Natural killer cell (primary cell): ENCODE measurements around the gene TMX3. TPM values are rescaled to one million over a fixed set of nuclear protein-coding genes. Genes with fewer than 3 reads are reported as not detected.

Experiments
- ATAC-seq, 3 donors: fragments of 150-1000 bp in 2 of 3; fragments of 200-7000 bp in 1 of 3; cut with Tn5 transposase; 1 replicate in 1 of 3; 2 replicates in 2 of 3; pipeline ENCODE4 v1.10.0; 2021; ENCODE audit warnings: mild to moderate bottlenecking in 2 of 3, moderate library complexity in 2 of 3
- DNase-seq, 2 donors: peaks; one replicate each; pipeline versions ENCODE4 v3.0.0 to v3.0.0-alpha.2; 2013 to 2021; ENCODE audit warnings: mixed read lengths in 1 of 2
- H3K27ac ChIP-seq: one replicate; pipeline ENCODE4 v1.5.1; 2013; ENCODE audit warnings: mild to moderate bottlenecking, low read length
- H3K27me3 ChIP-seq: one replicate; pipeline ENCODE4 v1.6.1; 2013; ENCODE audit warnings: low read length; ENCODE audit not compliant: control insufficient read depth, insufficient read depth
- H3K36me3 ChIP-seq: one replicate; pipeline ENCODE4 v1.6.1; 2013; ENCODE audit warnings: low read length; ENCODE audit not compliant: control insufficient read depth, insufficient read depth
- H3K4me1 ChIP-seq: one replicate; pipeline ENCODE4 v1.6.1; 2013; ENCODE audit warnings: low read length; ENCODE audit not compliant: control insufficient read depth, insufficient read depth
- H3K4me3 ChIP-seq: one replicate; pipeline ENCODE4 v1.5.1; 2013; ENCODE audit warnings: low read length
- H3K9me3 ChIP-seq: one replicate; pipeline ENCODE4 v1.6.1; 2013; ENCODE audit warnings: low read length; ENCODE audit not compliant: control insufficient read depth, insufficient read depth
- H3K27ac Mint-ChIP-seq, 2 donors: one replicate each; pipeline ENCODE4 v1.8.0; 2022; ENCODE audit warnings: mild to moderate bottlenecking in 2 of 2, mixed read lengths in 2 of 2, moderate library complexity in 1 of 2
- H3K27me3 Mint-ChIP-seq, 2 donors: one replicate each; pipeline ENCODE4 v1.8.0; 2022; ENCODE audit warnings: low read depth in 2 of 2, mixed read lengths in 2 of 2
- H3K36me3 Mint-ChIP-seq: one replicate; pipeline ENCODE4 v1.8.0; 2022; ENCODE audit warnings: mixed read lengths
- H3K4me1 Mint-ChIP-seq, 2 donors: one replicate each; pipeline ENCODE4 v1.8.0; 2022; ENCODE audit warnings: mixed read lengths in 2 of 2
- H3K4me3 Mint-ChIP-seq: one replicate; pipeline ENCODE4 v1.8.0; 2022; ENCODE audit warnings: mild to moderate bottlenecking, moderate library complexity, mixed read lengths
- H3K9me3 Mint-ChIP-seq, 2 donors: one replicate each; pipeline ENCODE4 v1.8.0; 2022; ENCODE audit warnings: mixed read lengths in 2 of 2
- WGBS: methylation state at CpG from one replicate; pipeline ENCODE4 v1.1.7; 2013; ENCODE audit warnings: missing lambda C conversion rate; ENCODE audit not compliant: insufficient coverage; 5-methylcytosine and 5-hydroxymethylcytosine counted together
- intact Hi-C: fragments of 100-400 bp; cut with micrococcal nuclease; formaldehyde crosslinking; loops from one replicate; pipeline ENCODE4 v1.14.2; 2022
- total RNA-seq, 4 donors: library from RNA; stranded (reverse); fragments of 120-200 nt in 1 of 4; gene quantifications; one replicate each; pipeline versions ENCODE4 v1.2.3 to v1.2.4, GENCODE V29; 2013 to 2022
- TF ChIP-seq, protein P1 (sequence below): fragments of 200-600 bp; IDR thresholded peaks from one replicate; pipeline ENCODE4 v1.8.0; 2022; ENCODE audit warnings: antibody characterized with exemption

TMX3 gene
- total RNA-seq, 3 donors from 2014 or later (not counting 1 experiment from before 2014, with no cell fraction given): 60.2 to 63.9 (median 62.0) TPM

DNA sequence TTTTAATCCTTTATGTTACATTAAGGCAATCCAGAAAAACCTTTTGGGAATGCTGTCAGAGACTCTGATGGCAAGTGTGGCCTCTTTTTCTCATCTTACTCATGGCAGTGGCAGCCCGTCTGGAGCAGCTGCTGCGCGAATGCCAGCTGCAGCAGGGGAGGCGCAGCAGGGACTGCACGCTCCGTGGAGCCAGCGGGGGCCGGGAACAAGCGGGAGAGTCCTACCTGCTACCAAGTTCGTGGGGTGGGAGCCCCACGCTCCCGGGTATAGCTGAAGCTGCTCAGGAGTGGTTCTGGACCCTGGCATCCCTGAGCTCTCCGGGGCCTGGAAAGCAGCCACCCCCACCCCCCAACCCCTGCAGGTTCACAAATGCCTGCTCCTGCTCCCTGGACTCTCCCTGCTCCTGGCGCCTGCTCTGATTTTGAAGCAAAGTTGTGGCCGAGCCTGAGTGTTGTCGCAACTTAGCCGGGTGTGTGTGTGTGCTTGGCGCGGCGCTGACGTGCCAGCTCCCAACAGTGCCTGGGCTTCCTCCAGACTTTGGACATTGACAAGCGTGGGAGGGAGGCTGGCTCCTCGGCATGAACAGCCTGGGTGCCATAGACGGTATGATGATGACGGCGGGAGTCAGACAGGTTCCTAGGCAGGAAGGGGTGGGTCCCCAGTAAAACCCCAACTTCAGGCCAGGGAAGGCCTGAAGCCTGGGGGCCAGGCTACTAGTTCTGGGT lies 21.7 kb downstream of the TMX3 start:
- ATAC-seq: no peak
- no peak overlapping the region for H3K4me3 Mint-ChIP-seq

DNA sequence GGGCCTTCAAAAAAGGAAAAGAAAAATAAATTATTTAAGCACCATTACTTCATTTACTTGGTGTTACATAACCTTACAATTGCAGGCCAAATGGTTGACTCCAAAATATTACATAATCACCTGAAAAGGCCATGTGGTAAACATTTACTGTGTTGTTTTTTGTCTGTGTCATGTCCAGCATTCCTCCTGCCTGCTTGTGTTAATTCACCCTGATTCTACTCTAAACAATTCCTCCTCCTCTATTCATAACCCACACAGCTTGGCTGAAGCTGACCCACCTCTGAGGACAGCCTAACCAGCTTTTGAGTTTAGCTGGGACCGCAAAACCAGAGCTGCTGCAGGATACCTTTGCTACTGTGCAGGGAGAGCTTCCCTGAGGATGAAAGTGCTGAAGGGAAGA lies 35.4 kb downstream of the TMX3 start:
- intact Hi-C loops: no loop called here
- no peak for ATAC-seq
- Histone ChIP-seq H3K4me3 (no peak overlapping the region), H3K9me3 (no peaks in the 10 kb centered on the region), H3K27me3 (no peaks in the 10 kb centered on the region), H3K36me3 (peaks cover 79% of the 10 kb centered on the region), H3K4me1 (no peaks in the 10 kb centered on the region), H3K27ac (no peak overlapping the region)
- no peaks in the 10 kb centered on the region for H3K27me3 Mint-ChIP-seq
- no peak for DNase-seq
- H3K27ac Mint-ChIP-seq: peak overlapping the region in 1 of 2 donors; percentile 63
- no peak overlapping the region for H3K4me3 Mint-ChIP-seq
- TF ChIP-seq, protein P1, sequence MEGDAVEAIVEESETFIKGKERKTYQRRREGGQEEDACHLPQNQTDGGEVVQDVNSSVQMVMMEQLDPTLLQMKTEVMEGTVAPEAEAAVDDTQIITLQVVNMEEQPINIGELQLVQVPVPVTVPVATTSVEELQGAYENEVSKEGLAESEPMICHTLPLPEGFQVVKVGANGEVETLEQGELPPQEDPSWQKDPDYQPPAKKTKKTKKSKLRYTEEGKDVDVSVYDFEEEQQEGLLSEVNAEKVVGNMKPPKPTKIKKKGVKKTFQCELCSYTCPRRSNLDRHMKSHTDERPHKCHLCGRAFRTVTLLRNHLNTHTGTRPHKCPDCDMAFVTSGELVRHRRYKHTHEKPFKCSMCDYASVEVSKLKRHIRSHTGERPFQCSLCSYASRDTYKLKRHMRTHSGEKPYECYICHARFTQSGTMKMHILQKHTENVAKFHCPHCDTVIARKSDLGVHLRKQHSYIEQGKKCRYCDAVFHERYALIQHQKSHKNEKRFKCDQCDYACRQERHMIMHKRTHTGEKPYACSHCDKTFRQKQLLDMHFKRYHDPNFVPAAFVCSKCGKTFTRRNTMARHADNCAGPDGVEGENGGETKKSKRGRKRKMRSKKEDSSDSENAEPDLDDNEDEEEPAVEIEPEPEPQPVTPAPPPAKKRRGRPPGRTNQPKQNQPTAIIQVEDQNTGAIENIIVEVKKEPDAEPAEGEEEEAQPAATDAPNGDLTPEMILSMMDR: no peak
- H3K36me3 Mint-ChIP-seq: peaks cover 22% of the 10 kb centered on the region
- no CpG with 5 or more reads among the region's 1 CpG for WGBS
- H3K4me1 Mint-ChIP-seq: no peaks in the 10 kb centered on the region
- H3K9me3 Mint-ChIP-seq: no peaks in the 10 kb centered on the region

More for the DNA sequence above, 21.7 kb downstream of the TMX3 start:
- Histone ChIP-seq H3K27me3 (no peaks in the 10 kb centered on the region), H3K4me3 (no peak overlapping the region), H3K36me3 (peaks cover 57% of the 10 kb centered on the region), H3K4me1 (no peaks in the 10 kb centered on the region), H3K27ac (no peak overlapping the region), H3K9me3 (no peaks in the 10 kb centered on the region)
- Mint-ChIP-seq H3K36me3 (no peaks in the 10 kb centered on the region), H3K9me3 (no peaks in the 10 kb centered on the region), H3K27me3 (no peaks in the 10 kb centered on the region), H3K4me1 (no peaks in the 10 kb centered on the region), H3K27ac (no peak overlapping the region)
- 98% methylated on average over 26 of the region's 26 CpGs for WGBS
- TF ChIP-seq, protein P1: no peak
- intact Hi-C loops: no loop called here
- no peak for DNase-seq

DNA sequence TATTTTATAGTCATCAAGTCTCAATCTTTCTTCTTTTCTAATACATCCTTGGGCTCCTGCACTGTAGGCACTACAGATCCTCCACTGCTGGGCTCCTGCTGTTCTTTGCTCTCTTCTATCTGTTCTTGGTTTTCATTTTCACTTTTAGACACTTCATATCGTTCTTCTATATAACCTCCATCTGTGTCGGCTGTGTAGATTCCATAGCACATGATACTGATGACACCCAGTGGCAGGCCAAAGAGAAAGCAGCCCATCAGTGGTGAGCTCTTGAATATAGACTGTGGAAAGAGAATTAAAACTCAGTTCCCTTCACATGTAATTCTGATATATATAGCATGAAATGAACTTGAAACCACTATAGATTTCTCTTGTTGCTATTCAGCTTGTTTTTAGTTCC lies 38.0 kb downstream of the TMX3 start:
- no peak for DNase-seq
- no peak overlapping the region for H3K27ac Mint-ChIP-seq
- H3K4me1 ChIP-seq: no peaks in the 10 kb centered on the region
- H3K27ac ChIP-seq: no peak overlapping the region
- H3K4me3 Mint-ChIP-seq: no peak overlapping the region
- no peaks in the 10 kb centered on the region for H3K27me3 ChIP-seq
- peaks cover 22% of the 10 kb centered on the region for H3K36me3 Mint-ChIP-seq
- TF ChIP-seq, protein P1: no peak
- H3K27me3 Mint-ChIP-seq: no peaks in the 10 kb centered on the region
- no peak overlapping the region for H3K4me3 ChIP-seq
- H3K9me3 Mint-ChIP-seq: no peaks in the 10 kb centered on the region
- ATAC-seq: no peak
- H3K9me3 ChIP-seq: no peaks in the 10 kb centered on the region
- no peaks in the 10 kb centered on the region for H3K4me1 Mint-ChIP-seq
- intact Hi-C loops: no loop called here
- H3K36me3 ChIP-seq: peaks cover 66% of the 10 kb centered on the region
- WGBS: 71% methylated on average over 1 of the region's 2 CpGs

DNA sequence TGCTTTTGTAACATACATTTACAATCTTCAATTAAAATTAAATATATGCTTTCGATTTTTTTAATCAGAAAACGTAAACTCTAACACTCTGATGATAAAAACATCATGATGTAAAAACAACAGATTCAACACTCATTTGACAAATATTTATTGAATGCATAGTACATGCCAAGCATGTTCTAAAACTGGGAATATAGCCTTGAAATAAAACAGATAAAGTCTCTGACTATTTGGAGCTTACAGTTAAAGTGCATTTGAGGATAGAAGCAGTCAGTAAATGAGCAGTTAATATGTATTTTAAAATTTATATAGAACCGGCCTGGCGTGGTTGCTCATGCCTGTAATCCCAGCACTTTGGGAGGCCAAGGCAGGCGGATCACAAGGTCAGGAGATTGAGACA lies 47.8 kb downstream of the TMX3 start:
- no peaks in the 10 kb centered on the region for H3K27me3 ChIP-seq
- H3K4me1 ChIP-seq: no peaks in the 10 kb centered on the region
- Mint-ChIP-seq H3K27me3 (no peaks in the 10 kb centered on the region), H3K36me3 (no peaks in the 10 kb centered on the region), H3K4me1 (no peaks in the 10 kb centered on the region), H3K9me3 (no peaks in the 10 kb centered on the region), H3K4me3 (no peak overlapping the region), H3K27ac (no peak overlapping the region)
- ATAC-seq: no peak
- H3K36me3 ChIP-seq: no peaks in the 10 kb centered on the region
- 89% methylated on average over 5 of the region's 5 CpGs for WGBS
- TF ChIP-seq, protein P1: no peak
- H3K4me3 ChIP-seq: no peak overlapping the region
- intact Hi-C loops: no loop called here
- DNase-seq: no peak
- no peak overlapping the region for H3K27ac ChIP-seq
- H3K9me3 ChIP-seq: no peaks in the 10 kb centered on the region
